NCI-H226 (cell line): Measurements from ENCODE around the gene OR7D4.
"Not testable (repeated sequence)": the region's sequence is repeated elsewhere in the genome, so short reads cannot be mapped to it uniquely, and the experiment has no call there.

ENCODE experiments used
- DNase-seq: peaks from one replicate; pipeline ENCODE4 v3.0.0-alpha.2; 2015

OR7D4 gene

DNA sequence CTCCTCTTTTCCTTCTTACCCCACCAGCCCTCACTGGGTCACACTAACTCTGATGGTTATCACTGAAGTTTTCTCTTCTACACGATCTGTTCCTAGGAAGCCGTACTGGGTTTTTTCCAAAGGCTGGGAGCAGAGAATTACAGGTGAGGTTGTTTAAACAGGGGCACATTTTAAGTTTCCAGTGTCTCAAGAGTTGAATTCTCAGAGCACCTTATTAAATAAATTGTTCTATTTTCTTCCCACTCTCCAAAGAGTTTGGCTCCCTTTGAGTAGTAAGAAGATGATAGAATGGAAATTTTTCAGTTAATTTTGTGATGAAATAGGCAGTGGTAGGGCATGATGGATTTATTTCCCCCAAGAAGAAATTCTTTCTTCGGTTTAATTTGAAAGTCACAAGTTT is at the start of gene OR7D4:
TSS of gene OR7D4 (minus strand) at position 101 of the 400 bp plus-strand sequence. CDS start 4,752 bp downstream, outside the sequence.
- no peak for DNase-seq

DNA sequence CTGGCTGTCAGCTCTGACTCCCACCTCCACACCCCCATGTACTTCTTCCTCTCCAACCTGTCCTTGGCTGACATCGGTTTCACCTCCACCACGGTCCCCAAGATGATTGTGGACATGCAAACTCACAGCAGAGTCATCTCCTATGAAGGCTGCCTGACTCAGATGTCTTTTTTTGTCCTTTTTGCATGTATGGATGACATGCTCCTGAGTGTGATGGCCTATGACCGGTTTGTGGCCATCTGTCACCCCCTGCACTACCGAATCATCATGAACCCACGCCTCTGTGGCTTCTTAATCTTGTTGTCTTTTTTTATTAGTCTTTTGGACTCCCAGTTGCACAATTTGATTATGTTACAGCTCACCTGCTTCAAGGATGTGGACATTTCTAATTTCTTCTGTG is 31.8 kb upstream of the OR7D4 start:
- no peak for DNase-seq

DNA sequence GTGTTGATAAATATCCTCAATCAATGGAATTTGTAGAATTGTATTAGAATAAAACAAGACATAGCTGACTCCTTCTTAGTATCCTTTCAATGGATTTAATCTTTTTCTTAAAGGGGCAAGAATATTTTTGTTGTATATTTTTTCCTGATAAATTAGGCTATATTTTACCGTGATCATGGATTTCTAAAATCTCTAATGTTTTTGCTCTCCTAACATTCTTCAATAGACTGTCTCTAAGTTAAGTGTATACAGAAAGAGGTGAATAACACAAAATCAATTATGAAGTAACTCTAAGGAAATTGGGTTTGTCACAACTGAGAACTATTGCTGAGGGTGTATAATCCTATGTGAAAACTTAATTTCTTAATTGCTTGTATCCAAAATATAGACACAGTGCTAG is 31.2 kb upstream of the OR7D4 start, which contains the start of gene OR7E24:
TSS of gene OR7E24 (plus strand) at position 301 of the 400 bp plus-strand sequence. CDS start 114 bp downstream, outside the sequence.
- no peak for DNase-seq

DNA sequence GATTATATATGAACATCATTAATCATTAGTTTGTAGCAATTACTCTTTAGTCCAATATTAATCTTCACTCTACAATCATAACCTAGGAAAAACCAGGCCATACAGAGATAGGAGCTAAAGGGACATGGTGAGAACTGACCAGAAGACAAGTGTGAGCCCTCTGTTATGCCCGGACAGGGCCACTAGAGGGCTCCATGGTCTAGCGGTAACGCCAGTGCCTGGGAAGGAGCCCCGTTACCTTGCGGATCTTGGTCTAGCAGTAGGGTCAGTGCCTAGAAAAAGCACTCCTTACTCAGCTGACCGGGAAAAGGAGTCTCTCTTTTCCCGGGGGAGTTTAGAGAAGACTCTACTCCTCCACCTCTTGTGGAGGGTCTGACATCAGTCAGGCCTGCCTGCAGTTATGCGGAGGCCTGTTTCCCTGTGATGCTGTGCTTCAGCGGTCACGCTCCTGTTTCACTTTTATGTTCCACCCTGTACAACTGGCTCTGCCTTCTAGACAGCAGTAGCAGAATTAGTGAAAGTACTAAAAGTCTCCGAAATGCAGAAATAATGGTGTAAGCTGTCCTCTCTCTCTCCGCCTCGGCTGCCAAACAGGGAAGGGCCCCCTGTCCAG is 13.8 kb downstream of the OR7D4 start:
- peak; percentile 27 for DNase-seq

DNA sequence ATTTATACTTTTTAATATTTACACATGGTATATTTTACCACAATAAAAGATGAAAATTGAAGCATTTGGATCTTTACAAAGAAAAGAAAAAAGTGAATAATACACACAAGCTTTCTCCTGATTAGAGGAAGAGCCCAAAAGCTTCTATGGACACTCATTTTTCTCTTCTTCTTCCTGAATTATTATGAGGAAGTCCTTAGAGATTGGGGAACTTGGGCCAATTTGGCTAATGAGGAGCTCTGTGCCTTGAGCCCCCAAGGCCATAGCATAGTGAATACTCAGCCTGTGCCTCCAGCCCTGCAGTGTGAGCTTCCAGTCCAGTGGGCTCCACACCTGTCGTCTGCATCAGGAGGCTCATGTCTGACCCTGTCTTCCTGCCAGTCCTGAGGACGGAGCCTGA is 21.3 kb downstream of the OR7D4 start:
- DNase-seq: not testable (repeated sequence)

DNA sequence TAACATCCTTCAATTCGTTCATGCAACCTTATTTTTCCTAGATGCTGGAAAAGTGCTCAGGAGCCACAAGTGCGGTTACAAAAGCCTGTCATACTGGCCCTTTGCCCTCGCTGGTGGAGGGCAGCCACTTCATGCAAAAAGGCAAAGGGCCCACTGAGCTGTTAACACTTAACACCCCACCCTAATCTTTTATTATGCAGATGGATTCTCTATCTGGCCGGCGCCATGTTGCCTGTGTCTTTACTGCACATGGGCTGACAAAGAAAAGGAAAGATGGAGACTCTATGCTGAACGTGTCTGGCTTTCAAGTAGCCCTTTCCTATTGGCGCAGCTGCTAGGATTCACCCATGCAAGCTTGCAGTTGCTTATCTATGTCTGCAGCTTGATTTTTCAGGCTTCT is 29.9 kb downstream of the OR7D4 start:
- DNase-seq: no peak

DNA sequence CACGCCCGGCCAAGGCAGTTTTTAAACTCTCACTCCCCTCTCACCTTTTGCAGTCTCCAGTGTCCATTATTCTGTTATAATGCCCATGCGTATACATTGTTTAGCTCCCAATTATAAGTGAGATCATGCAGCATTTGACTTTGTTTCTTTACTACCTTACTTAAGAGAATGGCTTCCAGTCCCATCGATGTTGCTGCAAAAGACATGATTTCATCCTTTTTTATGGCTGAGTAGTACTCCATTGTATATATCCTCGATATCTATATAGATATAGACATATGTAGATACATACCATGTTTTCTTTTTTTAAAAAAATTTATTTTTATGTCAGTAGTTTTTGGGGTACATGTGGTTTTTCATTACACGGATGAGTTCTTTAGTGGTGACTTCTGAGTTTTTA is 32.2 kb downstream of the OR7D4 start:
- DNase-seq: no peak

DNA sequence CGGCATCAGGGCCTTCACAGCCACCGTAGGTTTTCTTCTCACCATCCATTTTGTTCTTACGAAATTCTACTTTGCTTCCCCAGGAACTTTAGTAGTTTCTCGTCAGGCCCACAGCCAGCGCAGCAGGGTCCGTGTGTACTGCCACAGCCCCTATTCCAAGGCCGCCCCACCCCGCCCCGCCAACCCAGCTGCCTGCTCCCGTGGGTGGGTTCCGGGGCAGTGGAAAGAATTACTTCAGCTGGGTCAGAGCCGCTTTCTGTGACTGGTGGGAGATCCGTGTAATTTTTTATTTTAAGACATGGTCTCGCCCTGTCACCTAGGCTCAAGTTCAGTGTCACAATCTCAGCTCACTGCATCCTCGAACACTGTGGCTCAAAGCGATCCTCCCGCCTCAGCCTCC is 36.4 kb downstream of the OR7D4 start:
- no peak for DNase-seq

DNA sequence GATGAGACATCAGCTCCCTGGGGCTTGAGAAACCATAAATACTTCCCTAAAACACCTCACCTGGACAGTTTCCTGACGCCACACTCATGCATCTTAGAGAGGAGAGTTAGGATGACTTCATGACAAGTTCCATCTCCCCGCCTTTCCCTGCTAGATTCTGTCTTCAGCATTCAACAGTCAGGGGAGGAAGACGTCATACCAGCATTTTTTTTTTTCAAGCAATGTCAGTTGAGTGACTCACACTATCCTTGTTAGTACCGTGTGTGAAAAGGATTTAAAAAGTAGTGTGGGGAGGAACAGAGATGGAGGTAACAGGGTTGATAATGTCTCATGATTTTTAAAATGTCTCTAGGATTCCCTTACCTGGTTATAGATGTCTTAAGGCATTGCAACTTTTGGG is 40.5 kb downstream of the OR7D4 start, which contains the start of gene OR7D2:
TSS of gene OR7D2 (plus strand) at position 79 of the 400 bp plus-strand sequence. CDS start 6,803 bp downstream, outside the sequence.
- DNase-seq: no peak

DNA sequence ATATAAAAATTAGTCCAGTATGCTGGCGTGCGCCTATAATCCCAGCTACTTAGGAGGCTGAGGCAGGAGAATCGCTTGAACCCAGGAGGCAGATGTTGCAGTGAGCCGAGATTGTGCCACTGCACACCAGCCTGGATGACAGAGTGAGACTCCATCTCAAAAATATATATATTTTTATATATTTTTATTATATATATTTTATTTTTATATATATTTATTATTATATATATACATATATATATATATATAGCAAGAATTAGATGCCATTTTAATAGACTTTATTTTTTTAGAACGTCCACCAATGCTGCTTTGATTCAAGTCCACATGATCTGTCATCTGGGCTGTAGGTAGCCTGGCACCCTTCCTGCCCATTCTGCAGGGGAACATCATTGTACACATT is 44.1 kb downstream of the OR7D4 start:
- no peak for DNase-seq

DNA sequence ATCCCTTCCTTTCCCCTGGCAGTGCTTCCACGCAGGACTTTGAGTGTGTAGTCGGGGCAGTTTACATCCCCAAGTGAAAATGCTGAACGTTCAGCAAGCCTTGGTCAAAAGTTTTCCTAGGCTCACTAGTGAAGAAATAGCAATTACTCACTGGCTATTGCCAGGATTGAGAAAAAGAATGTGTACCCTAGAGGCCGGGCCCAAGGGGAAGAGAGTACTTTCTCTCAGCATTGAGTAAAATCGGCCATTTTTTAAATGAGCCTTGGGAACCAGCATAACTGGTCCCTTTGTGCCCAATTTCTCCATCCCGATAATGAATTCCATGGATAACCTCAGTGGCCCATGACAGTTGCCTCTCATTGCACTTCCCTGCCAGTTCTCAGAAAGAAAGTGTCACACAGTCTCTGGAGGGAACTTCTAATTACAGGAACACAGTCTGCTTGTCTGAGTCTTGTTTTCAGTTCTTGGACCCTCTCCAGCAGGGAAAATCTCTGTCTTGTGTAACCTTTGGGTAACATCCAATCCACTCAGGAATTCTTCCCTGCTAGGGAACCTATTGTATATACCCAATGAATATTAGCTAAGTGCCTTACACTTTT is 47.9 kb downstream of the OR7D4 start:
- no peak for DNase-seq

DNA sequence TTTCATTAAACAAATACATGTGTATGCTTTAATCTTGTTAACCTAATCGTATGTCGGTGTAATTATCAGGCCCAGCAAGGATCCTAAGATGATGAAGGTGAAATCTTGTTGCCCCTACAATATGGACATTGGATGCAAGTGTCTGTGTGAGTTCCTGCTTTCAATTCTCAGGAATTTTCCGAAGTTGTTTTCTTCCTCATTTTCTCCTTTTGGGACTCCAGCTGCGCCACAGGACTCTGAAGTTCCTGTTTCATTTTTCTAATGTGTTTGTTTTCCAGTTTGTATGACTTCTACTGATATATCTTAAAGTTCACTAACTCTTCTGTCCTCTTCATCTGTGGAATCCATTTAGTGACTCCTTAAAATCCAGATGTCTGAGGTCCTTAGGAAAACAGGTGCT is 52.5 kb downstream of the OR7D4 start:
- no peak for DNase-seq

DNA sequence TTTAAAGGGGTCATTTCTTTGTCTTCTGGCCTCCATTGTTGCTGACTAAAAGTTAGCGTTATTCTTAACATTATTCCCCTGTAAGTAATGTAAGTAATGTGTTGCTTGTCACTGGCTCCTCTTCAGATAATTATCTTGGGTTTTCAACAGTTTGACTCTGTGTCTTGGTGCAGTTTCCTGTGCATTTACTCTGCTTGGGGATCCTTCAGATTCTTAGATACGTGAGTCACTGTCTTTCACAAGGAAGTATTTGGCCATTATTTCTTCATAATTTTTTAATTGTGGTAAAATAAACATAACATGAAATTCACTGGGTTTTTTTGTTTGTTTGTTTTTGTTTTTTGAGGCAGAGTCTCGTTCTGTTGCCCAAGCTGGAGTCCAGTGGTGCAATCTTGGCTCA is 54.1 kb downstream of the OR7D4 start:
- DNase-seq: no peak

DNA sequence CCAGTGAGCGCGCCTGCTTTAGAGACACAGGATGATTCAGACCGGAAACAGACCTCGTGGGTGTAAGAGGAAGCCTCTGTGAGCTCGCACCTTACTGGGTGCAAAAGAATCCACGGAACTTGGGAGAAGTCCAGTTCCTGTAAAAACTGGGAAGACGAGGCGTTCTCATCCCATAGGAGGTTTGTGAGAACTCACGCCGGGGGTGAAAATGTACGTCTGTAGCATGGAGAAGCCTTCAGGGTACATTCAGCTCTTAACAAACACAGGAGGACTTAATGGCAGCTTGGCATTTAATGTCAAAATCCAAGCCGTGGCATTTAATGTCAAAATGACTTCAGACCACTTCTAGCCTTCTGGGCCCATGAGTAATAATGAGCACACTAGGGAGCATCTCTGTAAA is 58.0 kb downstream of the OR7D4 start:
- DNase-seq: no peak
